ENCODE results near the gene TASP1. TPM values are rescaled to one million over a fixed set of nuclear protein-coding genes. Genes with fewer than 3 reads are reported as not detected.

The TASP1 gene
- total and polyA plus RNA-seq, 4 experiments from 2014 or later = 15.1 to 18.2 (median 16.1) TPM

DNA sequence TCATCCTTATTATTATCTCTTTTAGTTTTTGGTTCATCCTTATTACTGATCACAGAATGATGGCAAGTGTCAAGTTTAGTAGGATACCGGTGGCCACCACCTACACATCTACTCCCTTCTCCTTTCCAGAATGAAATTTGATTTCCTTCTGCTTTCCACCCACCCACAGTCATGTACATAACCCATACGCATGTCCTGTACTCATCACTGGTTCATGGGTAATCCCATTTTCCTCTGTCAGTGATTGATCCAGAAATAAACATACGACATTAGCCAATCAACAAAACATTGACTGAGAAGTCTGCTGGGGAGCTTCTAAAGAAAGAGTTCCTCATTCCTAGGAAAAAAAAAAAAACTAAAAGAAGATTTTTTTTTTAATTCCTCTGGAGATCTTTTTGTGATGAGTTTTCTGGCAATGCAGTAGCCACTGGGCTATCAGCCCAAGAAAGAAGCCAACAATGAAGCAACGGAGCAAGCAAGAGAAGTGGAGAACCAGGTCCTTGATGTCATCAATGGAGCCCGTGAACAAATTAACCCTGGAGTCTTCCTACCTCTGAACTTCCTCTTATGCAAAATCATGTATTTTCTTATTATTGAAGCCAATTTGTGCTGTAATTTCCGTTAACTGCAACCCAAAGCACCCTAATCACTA lies 127.8 kb downstream of the TASP1 start:
- H3K27ac ChIP-seq (ENCODE audit: low read depth, low read length) = no peak overlapping the region
- intact Hi-C loops (cut with micrococcal nuclease) = no loop called here
- no peaks in the 10 kb centered on the region for H3K4me1 ChIP-seq (ENCODE audit: insufficient read depth, low read length)
- no peak overlapping the region for H3K27ac Mint-ChIP-seq
- no peak overlapping the region for H3K4me3 ChIP-seq (ENCODE audit: low read length in 2 of 2)
- H3K4me1 Mint-ChIP-seq = peaks cover 0 to 4% (median 0%) of the 10 kb centered on the region in 4 donors
- no peaks in the 10 kb centered on the region for H3K27me3 Mint-ChIP-seq
- peaks cover 0 to 54% (median 26%) of the 10 kb centered on the region in 8 donors for H3K9me3 Mint-ChIP-seq
- ChIA-PET CTCF (ENCODE audit: partially characterized antibody) (no interaction called here), POLR2A (ENCODE audit: partially characterized antibody) (no interaction called here)
- no peaks in the 10 kb centered on the region for H3K27me3 ChIP-seq (ENCODE audit: insufficient read depth, low read length)
- H3K36me3 Mint-ChIP-seq = peaks cover 63 to 74% of the 10 kb centered on the region in 2 donors
- H3K36me3 ChIP-seq (ENCODE audit: insufficient read depth, low read length) = no peaks in the 10 kb centered on the region
- DNase-seq = no peak
- no peak overlapping the region for H3K4me3 Mint-ChIP-seq
- no peaks in the 10 kb centered on the region for H3K9me3 ChIP-seq (ENCODE audit: control insufficient read depth in 1 of 2, low read length in 2 of 2)

DNA sequence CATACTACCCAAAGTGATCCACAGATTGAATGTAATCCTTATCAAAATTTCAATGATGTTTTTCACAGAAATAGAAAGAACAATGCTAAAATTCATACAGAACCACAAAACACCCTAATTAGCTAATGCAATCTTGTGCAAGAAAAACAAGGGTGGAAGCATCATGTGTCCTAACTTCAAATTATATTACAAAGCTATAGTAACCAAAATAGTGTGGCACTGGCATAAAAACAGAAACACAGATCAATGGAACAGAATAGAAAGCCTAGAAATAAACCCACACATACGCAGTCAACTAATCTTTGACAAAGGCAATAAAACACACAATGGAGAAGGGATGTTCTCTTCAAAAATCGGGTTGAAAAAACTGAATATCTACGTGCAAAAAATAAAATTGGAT lies 131.1 kb downstream of the TASP1 start:
- Histone ChIP-seq H3K27ac (ENCODE audit: low read depth, low read length) (no peak overlapping the region), H3K36me3 (ENCODE audit: insufficient read depth, low read length) (no peaks in the 10 kb centered on the region), H3K9me3 (ENCODE audit: control insufficient read depth in 1 of 2, low read length in 2 of 2) (no peaks in the 10 kb centered on the region), H3K4me3 (ENCODE audit: low read length in 2 of 2) (no peak overlapping the region), H3K4me1 (ENCODE audit: insufficient read depth, low read length) (no peaks in the 10 kb centered on the region), H3K27me3 (ENCODE audit: insufficient read depth, low read length) (no peaks in the 10 kb centered on the region)
- intact Hi-C loops (cut with micrococcal nuclease) = no loop called here
- Mint-ChIP-seq H3K36me3 (peaks cover 58 to 74% of the 10 kb centered on the region in 2 donors), H3K4me3 (no peak overlapping the region), H3K4me1 (peaks cover 0 to 4% (median 0%) of the 10 kb centered on the region in 4 donors), H3K9me3 (peaks cover 0 to 74% (median 45%) of the 10 kb centered on the region in 8 donors), H3K27ac (no peak overlapping the region), H3K27me3 (no peaks in the 10 kb centered on the region)
- DNase-seq = no peak
- CTCF ChIA-PET (ENCODE audit: partially characterized antibody) = interaction anchor here (1.2 kb wide), 1 partner anchor 38 kb away, joined by 3 read pairs; no protein-coding TSS in a partner anchor
- POLR2A ChIA-PET (ENCODE audit: partially characterized antibody) = no interaction called here

GRCh38 chr20:13501500-13501899 lies 137.2 kb downstream of the TASP1 start:
- POLR2A ChIA-PET (ENCODE audit: partially characterized antibody) = no interaction called here
- H3K4me1 ChIP-seq (ENCODE audit: insufficient read depth, low read length) = no peaks in the 10 kb centered on the region
- H3K4me1 Mint-ChIP-seq = no peaks in the 10 kb centered on the region
- no peaks in the 10 kb centered on the region for H3K27me3 Mint-ChIP-seq
- peaks cover 4 to 83% (median 53%) of the 10 kb centered on the region in 8 donors for H3K9me3 Mint-ChIP-seq
- H3K4me3 ChIP-seq (ENCODE audit: low read length in 2 of 2) = no peak overlapping the region
- H3K27ac ChIP-seq (ENCODE audit: low read depth, low read length) = no peak overlapping the region
- no peaks in the 10 kb centered on the region for H3K36me3 ChIP-seq (ENCODE audit: insufficient read depth, low read length)
- no peak for DNase-seq
- H3K4me3 Mint-ChIP-seq = no peak overlapping the region
- H3K36me3 Mint-ChIP-seq = peaks cover 65 to 91% of the 10 kb centered on the region in 2 donors
- H3K27me3 ChIP-seq (ENCODE audit: insufficient read depth, low read length) = no peaks in the 10 kb centered on the region
- CTCF ChIA-PET (ENCODE audit: partially characterized antibody) = no interaction called here
- no peak overlapping the region for H3K27ac Mint-ChIP-seq
- intact Hi-C loops (cut with micrococcal nuclease) = no loop called here
- H3K9me3 ChIP-seq (ENCODE audit: control insufficient read depth in 1 of 2, low read length in 2 of 2) = peaks cover 0 to 4% of the 10 kb centered on the region in 2 donors

DNA sequence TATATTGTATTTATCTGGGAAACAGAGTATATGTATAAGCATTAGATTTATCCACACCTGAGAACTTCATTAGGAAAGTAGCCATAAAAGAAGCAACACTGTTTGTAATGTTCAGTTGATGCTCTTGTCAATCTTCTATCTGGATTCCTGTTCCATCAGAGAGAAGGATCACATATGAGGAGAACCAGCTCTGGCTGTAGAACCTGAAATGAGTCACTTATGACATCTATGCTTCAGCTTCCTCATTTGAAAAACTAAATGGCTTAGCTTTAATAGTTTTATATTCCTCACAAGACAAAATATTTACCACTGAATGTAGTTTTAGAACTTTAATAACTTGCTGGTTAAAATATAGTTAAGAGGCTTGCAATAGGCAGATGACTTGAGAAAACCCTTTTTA lies 144.7 kb downstream of the TASP1 start:
- no peaks in the 10 kb centered on the region for H3K4me1 ChIP-seq (ENCODE audit: insufficient read depth, low read length)
- peaks cover 0 to 23% (median 9%) of the 10 kb centered on the region in 8 donors for H3K9me3 Mint-ChIP-seq
- H3K27ac Mint-ChIP-seq = no peak overlapping the region
- H3K27me3 Mint-ChIP-seq = no peaks in the 10 kb centered on the region
- H3K9me3 ChIP-seq (ENCODE audit: control insufficient read depth in 1 of 2, low read length in 2 of 2) = no peaks in the 10 kb centered on the region
- no peak overlapping the region for H3K27ac ChIP-seq (ENCODE audit: low read depth, low read length)
- no peak overlapping the region for H3K4me3 Mint-ChIP-seq
- peaks cover 19 to 45% of the 10 kb centered on the region in 2 donors for H3K36me3 Mint-ChIP-seq
- no peak for DNase-seq
- POLR2A ChIA-PET (ENCODE audit: partially characterized antibody) = no interaction called here
- no peaks in the 10 kb centered on the region for H3K4me1 Mint-ChIP-seq
- CTCF ChIA-PET (ENCODE audit: partially characterized antibody) = interaction anchor here (1.6 kb wide), 1 partner anchor 53 kb away, joined by 3 read pairs; no protein-coding TSS in a partner anchor
- H3K4me3 ChIP-seq (ENCODE audit: low read length in 2 of 2) = no peak overlapping the region
- no peaks in the 10 kb centered on the region for H3K36me3 ChIP-seq (ENCODE audit: insufficient read depth, low read length)
- H3K27me3 ChIP-seq (ENCODE audit: insufficient read depth, low read length) = no peaks in the 10 kb centered on the region
- intact Hi-C loops (cut with micrococcal nuclease) = no loop called here

- Histone ChIP-seq H3K4me3 (ENCODE audit: low read length in 2 of 2) (no peak overlapping the region), H3K4me1 (ENCODE audit: insufficient read depth, low read length) (no peaks in the 10 kb centered on the region), H3K27ac (ENCODE audit: low read depth, low read length) (no peak overlapping the region), H3K36me3 (ENCODE audit: insufficient read depth, low read length) (no peaks in the 10 kb centered on the region), H3K9me3 (ENCODE audit: control insufficient read depth in 1 of 2, low read length in 2 of 2) (no peaks in the 10 kb centered on the region), H3K27me3 (ENCODE audit: insufficient read depth, low read length) (no peaks in the 10 kb centered on the region)
- Mint-ChIP-seq H3K27me3 (no peaks in the 10 kb centered on the region), H3K9me3 (peaks cover 0 to 16% (median 4%) of the 10 kb centered on the region in 8 donors), H3K4me1 (no peaks in the 10 kb centered on the region), H3K36me3 (peaks cover 14 to 38% of the 10 kb centered on the region in 2 donors), H3K27ac (no peak overlapping the region), H3K4me3 (no peak overlapping the region)
- POLR2A ChIA-PET (ENCODE audit: partially characterized antibody) = no interaction called here
- intact Hi-C loops (cut with micrococcal nuclease) = no loop called here
- CTCF ChIA-PET (ENCODE audit: partially characterized antibody) = interaction anchor here (1.6 kb wide), 1 partner anchor 54 kb away, joined by 3 read pairs; no protein-coding TSS in a partner anchor
- no peak for DNase-seq
Measured at GRCh38 chr20:13493143-13493542, 145.6 kb downstream of the TASP1 start.

- H3K36me3 Mint-ChIP-seq = peaks cover 9 to 28% of the 10 kb centered on the region in 2 donors
- Histone ChIP-seq H3K4me1 (ENCODE audit: insufficient read depth, low read length) (no peaks in the 10 kb centered on the region), H3K27ac (ENCODE audit: low read depth, low read length) (no peak overlapping the region), H3K36me3 (ENCODE audit: insufficient read depth, low read length) (no peaks in the 10 kb centered on the region), H3K9me3 (ENCODE audit: control insufficient read depth in 1 of 2, low read length in 2 of 2) (no peaks in the 10 kb centered on the region), H3K4me3 (ENCODE audit: low read length in 2 of 2) (no peak overlapping the region), H3K27me3 (ENCODE audit: insufficient read depth, low read length) (no peaks in the 10 kb centered on the region)
- CTCF ChIA-PET (ENCODE audit: partially characterized antibody) = no interaction called here
- no peaks in the 10 kb centered on the region for H3K4me1 Mint-ChIP-seq
- H3K27me3 Mint-ChIP-seq = no peaks in the 10 kb centered on the region
- no peak overlapping the region for H3K27ac Mint-ChIP-seq
- H3K4me3 Mint-ChIP-seq = no peak overlapping the region
- intact Hi-C loops (cut with micrococcal nuclease) = no loop called here
- no peak for DNase-seq
- POLR2A ChIA-PET (ENCODE audit: partially characterized antibody) = no interaction called here
- H3K9me3 Mint-ChIP-seq = peaks cover 0 to 5% (median 1%) of the 10 kb centered on the region in 8 donors
Measured at GRCh38 chr20:13492001-13492481, 146.7 kb downstream of the TASP1 start.

DNA sequence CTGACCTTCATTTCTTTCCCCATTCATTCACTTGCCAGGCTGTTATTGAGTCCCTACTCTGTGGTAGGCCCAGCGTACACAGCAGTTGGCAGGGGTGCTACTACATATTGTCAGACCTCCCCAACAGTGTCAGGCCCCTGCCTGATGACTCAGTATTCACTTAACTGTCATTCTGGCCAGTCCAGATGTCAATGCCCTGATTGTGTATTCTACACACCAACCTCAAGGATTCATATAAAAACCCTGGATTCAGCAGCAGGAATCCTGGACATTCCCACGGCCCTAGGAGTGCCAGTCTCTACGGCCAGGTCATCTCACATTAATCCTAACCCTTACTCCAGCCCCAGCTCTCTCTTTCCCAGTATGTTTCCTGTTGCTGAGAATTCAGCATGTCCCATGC lies 151.5 kb downstream of the TASP1 start:
- no peak overlapping the region for H3K27ac ChIP-seq (ENCODE audit: low read depth, low read length)
- ChIA-PET POLR2A (ENCODE audit: partially characterized antibody) (no interaction called here), CTCF (ENCODE audit: partially characterized antibody) (no interaction called here)
- Mint-ChIP-seq H3K9me3 (peaks cover 0 to 4% (median under 1%) of the 10 kb centered on the region in 8 donors), H3K36me3 (peaks cover 30 to 43% of the 10 kb centered on the region in 2 donors), H3K27me3 (no peaks in the 10 kb centered on the region), H3K4me1 (peaks cover 0 to 6% (median 2%) of the 10 kb centered on the region in 4 donors), H3K4me3 (no peak overlapping the region), H3K27ac (no peak overlapping the region)
- no peaks in the 10 kb centered on the region for H3K9me3 ChIP-seq (ENCODE audit: control insufficient read depth in 1 of 2, low read length in 2 of 2)
- no peak for DNase-seq
- H3K4me1 ChIP-seq (ENCODE audit: insufficient read depth, low read length) = no peaks in the 10 kb centered on the region
- intact Hi-C loops (cut with micrococcal nuclease) = no loop called here
- peaks cover 7% of the 10 kb centered on the region for H3K36me3 ChIP-seq (ENCODE audit: insufficient read depth, low read length)
- H3K4me3 ChIP-seq (ENCODE audit: low read length in 2 of 2) = no peak overlapping the region
- no peaks in the 10 kb centered on the region for H3K27me3 ChIP-seq (ENCODE audit: insufficient read depth, low read length)

Data from CD4-positive, alpha-beta memory T cell (primary cell).